Midbrain (tissue), 1 donor: ENCODE results near the gene ZCRB1.

Experiments
- DNase-seq: peaks from one replicate; lab custom pipeline; 2025; lab: John Stamatoyannopoulos, UW

ZCRB1 gene

GRCh38 chr12:42327227-42327590 lies 1.3 kb upstream of the ZCRB1 start:
- DNase-seq, result no peak

GRCh38 chr12:42326541-42327226 lies 790 bp upstream of the ZCRB1 start:
- no peak for DNase-seq

GRCh38 chr12:42325326-42325652 lies 605 bp downstream of the ZCRB1 start:
- no peak for DNase-seq

GRCh38 chr12:42323856-42324255 lies 2.0 kb downstream of the ZCRB1 start:
- DNase-seq, result no peak

- no peak for DNase-seq
Measured at GRCh38 chr12:42322567-42322966, 3.3 kb downstream of the ZCRB1 start.

- DNase-seq, result no peak
Measured at GRCh38 chr12:42320796-42321195, 5.1 kb downstream of the ZCRB1 start.

- DNase-seq, result no peak
Measured at GRCh38 chr12:42315108-42315507, 10.8 kb downstream of the ZCRB1 start.

- no peak for DNase-seq
Measured at GRCh38 chr12:42309996-42310395, 15.9 kb downstream of the ZCRB1 start.

GRCh38 chr12:42308390-42308789 lies 17.5 kb downstream of the ZCRB1 start:
- no peak for DNase-seq

- no peak for DNase-seq
Measured at GRCh38 chr12:42306297-42306696, 19.6 kb downstream of the ZCRB1 start.

GRCh38 chr12:42299392-42300308 lies 26.2 kb downstream of the ZCRB1 start:
- no peak for DNase-seq

GRCh38 chr12:42298887-42299286 lies 27.0 kb downstream of the ZCRB1 start:
- DNase-seq, result no peak

GRCh38 chr12:42296503-42297109 lies 29.3 kb downstream of the ZCRB1 start:
- DNase-seq, result no peak

- DNase-seq, result no peak
Measured at GRCh38 chr12:42291680-42292079, 34.2 kb downstream of the ZCRB1 start.

GRCh38 chr12:42288544-42288943 lies 37.4 kb downstream of the ZCRB1 start:
- no peak for DNase-seq

- DNase-seq, result no peak
Measured at GRCh38 chr12:42286741-42287140, 39.2 kb downstream of the ZCRB1 start.

- no peak for DNase-seq
Measured at GRCh38 chr12:42285431-42285830, 40.5 kb downstream of the ZCRB1 start.

GRCh38 chr12:42284876-42285275 lies 41.0 kb downstream of the ZCRB1 start:
- no peak for DNase-seq

- DNase-seq, result no peak
Measured at GRCh38 chr12:42284157-42284556, 41.7 kb downstream of the ZCRB1 start.

GRCh38 chr12:42283739-42284138 lies 42.2 kb downstream of the ZCRB1 start:
- DNase-seq, result no peak

GRCh38 chr12:42282294-42282693 lies 43.6 kb downstream of the ZCRB1 start:
- no peak for DNase-seq

GRCh38 chr12:42281844-42282243 lies 44.0 kb downstream of the ZCRB1 start:
- no peak for DNase-seq

GRCh38 chr12:42281278-42281677 lies 44.6 kb downstream of the ZCRB1 start:
- DNase-seq, result no peak
